Stimulated activated CD4-positive, alpha-beta T cell treated with anti-CD3 and anti-CD28 coated beads, Interleukin-12 subunit alpha, Interleukin-12 subunit beta, amount 100 ng/mL, for 24 hours (primary cell): Measurements from ENCODE around the gene FARSB.

Experiments used
- DNase-seq, 2 experiments: peaks; one replicate each; pipeline ENCODE4 v3.0.0-alpha.2; 2020; ENCODE audit warnings: low read depth in 2 of 2

The FARSB gene

GRCh38 chr2:222668494-222669154 is 12.7 kb upstream of the FARSB start:
- no peak for DNase-seq

- DNase-seq: no peak
These were observed 7.6 kb upstream of the FARSB start for GRCh38 chr2:222663479-222663878.

GRCh38 chr2:222656526-222657446 is 894 bp upstream of the FARSB start:
- DNase-seq: no peak

DNA sequence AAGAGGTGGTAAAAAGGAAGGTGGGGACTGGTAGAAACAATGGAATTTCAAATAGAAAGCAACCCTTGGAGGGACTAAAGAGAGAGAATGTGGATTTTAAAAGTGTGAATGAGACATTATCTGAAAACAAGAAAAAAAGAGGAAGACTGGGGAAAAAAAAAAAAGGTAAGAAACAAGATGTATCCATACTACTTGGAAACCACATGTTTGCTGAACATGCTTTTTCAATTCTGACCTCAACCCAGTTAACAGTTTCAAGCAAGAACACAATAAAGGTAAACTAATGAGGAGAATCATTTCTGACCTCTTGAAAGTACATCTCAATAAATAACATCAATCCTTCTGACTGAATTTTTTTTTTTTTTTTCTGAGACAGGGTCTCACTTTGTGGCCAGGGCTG is 2.6 kb downstream of the FARSB start:
- DNase-seq: no peak

GRCh38 chr2:222652491-222653255 is 3.2 kb downstream of the FARSB start:
- no peak for DNase-seq

DNA sequence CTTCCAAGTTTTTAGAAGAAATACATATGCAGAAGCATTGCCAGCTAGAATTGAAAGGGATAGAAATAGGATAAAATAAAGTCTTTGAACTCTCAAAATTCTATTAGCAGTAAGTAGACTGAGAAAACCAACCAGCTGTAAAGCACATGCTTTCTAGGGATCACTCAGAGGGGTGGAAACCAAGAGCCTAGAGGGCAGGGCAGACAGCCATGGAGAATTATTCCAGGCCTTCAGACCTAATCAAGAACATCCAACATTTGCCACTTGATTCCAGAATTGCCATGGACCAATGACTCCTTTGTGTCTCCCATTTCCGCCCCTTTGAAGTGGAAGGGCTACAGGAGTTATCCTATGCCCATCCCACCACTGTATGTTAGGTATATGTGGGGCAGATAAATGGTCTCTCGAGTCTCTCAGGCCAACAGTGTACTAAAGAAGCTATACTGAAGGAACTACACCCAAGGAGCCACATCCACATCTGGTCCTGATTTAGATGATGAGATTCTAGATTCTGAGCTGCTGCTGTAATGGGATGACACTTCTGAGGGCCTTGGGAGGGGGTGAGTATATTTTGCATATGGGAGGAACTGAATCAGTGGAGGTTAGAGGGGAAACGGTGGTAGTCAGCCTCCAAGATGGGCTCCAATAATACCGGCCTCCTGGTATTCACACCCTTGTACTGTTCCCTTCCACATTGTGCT is 4.0 kb downstream of the FARSB start:
- DNase-seq: no peak

GRCh38 chr2:222649801-222650200 is 6.1 kb downstream of the FARSB start:
- no peak for DNase-seq

DNA sequence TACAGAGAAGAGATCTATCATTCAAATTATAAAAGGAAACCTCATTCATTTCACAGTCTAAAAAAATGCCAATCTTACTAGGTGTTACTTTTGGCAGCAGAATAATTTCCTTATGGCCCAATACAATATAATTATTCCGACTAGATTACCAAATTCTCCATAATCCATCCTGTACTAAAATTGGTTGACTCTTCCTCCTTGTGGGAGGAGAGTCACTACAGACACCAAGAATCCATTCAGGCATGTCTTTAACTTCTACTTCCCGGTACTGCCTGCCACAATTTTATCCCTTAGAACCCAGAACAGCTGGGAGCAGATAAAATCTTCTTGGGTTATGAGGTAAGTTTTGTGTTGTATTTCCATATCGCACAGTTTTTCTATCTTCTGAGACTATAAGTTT is 9.9 kb downstream of the FARSB start:
- DNase-seq: no peak

GRCh38 chr2:222643134-222643533 is 12.8 kb downstream of the FARSB start:
- no peak for DNase-seq

GRCh38 chr2:222641336-222641735 is 14.6 kb downstream of the FARSB start:
- DNase-seq: no peak

DNA sequence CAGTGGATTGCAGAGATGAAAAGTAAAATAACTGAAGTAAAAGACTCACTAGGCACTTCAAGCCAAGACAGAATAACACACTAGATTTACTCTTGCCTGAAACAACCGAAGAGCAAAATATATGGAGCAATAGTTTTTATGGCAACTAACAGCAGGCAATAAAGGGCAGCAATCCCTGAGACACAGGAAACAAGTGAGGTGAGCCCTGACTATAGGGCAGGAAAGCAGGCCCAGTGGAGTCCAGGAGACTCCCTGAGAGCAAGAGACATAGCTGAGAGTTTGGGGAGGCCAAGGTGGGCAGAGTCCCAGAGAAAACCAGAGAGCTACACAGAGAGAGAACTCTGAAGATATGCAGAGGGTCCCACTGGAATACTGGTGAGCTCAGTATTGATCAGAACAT is 18.8 kb downstream of the FARSB start:
- DNase-seq: no peak

DNA sequence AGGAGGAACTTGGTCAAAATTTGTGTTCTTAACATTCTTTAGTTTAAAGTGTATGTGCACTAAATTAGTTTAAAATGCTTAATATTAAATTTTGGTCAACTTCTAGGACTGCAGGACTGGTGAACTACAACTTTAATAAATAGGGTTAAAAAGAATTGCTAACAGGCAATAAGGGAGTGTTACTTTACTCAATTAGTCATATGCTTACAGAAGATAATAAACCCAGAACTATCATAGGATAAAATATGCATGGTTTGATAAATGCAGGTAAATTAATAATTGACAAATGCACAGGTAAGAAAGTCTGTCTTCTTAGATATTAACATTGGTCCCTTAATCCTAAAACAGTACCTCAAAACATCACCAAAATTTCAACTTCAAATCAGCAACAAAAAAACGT is 20.6 kb downstream of the FARSB start:
- DNase-seq: no peak

DNA sequence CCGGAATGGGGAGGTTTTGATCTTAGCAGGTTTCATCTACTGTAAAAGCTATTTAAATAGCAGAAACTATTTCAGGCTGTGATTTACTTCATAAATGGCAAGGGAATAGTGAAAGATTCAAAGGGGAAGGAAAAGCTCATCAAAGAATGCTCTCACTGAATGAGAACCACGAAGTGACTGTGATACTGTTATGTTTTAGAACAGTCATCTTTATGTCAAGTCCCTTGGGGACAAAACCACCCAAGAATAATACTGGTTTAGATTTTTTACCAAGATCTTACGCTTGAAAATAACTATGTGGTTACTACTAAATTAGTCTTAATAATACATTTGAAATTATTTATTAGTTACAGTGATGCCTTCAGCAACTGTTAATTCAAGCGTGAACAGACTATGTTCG is 28.1 kb downstream of the FARSB start:
- no peak for DNase-seq

DNA sequence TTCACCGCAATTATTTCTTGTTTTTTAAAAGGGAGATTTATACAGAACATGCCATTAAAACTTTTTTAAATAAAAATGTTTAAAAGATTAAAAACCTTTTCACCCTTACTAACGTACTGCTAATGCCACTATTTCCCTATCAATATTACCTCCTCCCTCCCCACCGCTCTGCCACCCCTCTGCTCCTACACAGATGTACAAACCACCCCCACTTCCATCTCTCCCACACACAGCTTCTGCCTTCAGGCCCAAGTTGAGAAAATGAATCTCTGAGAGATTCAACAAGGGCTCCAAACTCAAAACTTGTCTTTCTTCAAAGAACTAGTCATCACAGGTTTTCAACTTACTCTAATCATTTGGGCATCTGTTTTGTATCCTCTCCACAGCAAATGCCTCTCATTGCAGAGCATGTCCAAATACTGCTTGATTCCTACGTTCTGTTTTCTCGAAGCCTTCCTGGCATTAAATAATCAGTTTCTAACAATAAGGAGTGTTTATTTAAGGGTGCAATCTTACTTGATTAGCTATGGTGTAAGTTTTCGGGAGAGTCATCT is 32.1 kb downstream of the FARSB start:
- no peak for DNase-seq

DNA sequence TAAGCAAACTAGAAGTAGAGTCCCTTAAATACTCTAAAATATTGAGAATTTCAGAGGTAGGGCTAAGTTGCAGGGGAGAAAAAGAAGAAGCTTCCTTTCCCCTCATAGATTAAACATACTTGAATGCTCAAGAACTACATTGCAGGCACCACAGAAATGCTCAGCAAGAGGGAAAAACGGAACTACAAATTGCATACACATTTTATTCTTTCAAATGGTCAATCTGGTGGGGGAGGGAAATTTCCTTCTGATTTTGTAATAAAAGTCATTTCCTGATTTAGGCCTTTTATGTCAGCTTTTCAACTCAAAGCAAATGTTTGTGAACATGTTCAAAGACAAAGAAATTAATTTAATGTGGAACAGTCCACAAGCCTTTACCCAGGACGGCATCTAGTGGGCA is 33.0 kb downstream of the FARSB start:
- DNase-seq: no peak

- no peak for DNase-seq
These were observed 34.0 kb downstream of the FARSB start for GRCh38 chr2:222621893-222622292.

GRCh38 chr2:222615320-222615719 is 40.6 kb downstream of the FARSB start:
- DNase-seq: no peak

DNA sequence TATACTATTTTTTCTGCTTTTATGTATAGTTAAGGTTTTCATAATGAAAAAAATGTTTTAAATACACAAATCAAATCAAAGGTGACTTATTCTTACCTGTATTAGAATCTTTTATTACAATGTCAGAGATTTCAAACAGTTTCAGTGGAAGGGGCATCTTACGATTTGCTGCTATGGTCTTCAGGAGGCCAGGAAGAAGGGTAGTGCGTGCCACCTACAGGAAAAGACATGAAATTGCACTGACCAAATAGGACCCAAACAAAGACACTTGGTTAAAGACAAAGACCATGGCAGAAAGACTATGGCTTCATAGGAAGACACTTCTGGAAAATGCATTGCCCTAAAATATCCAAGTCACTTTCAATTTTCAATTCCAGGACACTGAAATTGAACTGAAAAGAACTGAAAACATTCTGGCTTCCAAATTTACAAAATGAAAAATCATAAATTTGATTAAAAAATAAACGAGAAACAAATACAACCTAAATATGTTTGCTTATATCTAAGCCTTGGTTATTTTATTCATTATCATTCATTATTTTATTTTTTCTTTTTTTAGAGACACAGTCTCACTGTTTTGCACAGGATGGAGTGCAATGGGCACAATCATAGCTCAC is 42.1 kb downstream of the FARSB start:
- DNase-seq: no peak

- DNase-seq: no peak
These were observed 44.2 kb downstream of the FARSB start for GRCh38 chr2:222611684-222612083.

DNA sequence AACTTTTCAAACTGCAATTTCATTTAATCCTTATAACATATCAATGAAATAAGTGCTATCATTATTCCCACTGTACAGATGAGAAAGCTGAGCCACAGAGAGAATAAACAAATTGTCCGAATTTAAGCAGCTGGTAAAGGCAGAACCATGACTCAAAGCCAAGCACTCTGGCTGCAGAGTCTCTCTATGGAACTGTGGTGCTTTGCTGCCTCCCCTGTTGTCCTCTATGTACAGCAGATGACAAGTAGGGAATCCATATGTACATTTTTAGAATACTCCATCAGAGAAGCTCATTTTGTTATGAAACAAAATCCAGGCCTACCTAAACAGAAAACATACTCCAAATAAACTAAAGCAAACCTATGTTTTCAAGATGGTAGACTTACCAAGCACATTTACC is 45.1 kb downstream of the FARSB start:
- DNase-seq: no peak

DNA sequence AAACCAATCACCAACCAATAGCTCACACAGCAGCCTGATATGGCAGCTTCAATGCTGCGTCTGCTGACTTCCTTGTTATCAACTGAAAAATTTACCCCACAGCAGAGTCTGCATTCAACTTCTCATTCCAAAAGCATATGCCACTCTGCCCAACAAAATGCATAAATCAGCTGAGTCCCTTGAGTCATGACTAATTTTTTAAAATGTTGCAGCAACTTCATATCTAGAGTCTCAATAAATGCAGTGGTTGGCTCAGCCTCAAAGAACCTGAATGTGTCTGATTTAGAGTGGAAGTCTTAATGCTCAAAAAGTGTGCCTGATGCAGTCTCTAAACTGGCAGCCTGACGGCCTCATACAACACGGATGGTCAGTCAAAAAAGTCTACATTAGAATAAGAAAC is 46.5 kb downstream of the FARSB start:
- DNase-seq: no peak
